A172 (cell line): Measurements from ENCODE around the gene FOXI1. TPM values are rescaled to one million over a fixed set of nuclear protein-coding genes. Genes with fewer than 3 reads are reported as not detected.

ENCODE experiments used
- DNase-seq: peaks from one replicate; pipeline ENCODE4 v3.0.0-alpha.2; 2015; ENCODE audit warnings: low spot score
- total RNA-seq: library from RNA; depleted of rRNA; stranded (reverse); fragments of >200 nt; shearing (Covaris generic); gene quantifications from 2 replicates; pipeline ENCODE4 v1.2.3, GENCODE V29; 2014; rRNA removed

Gene FOXI1
- total RNA-seq, 1 experiment from 2014 or later = not detected

- no peak for DNase-seq
These were observed 45.0 kb downstream of the FOXI1 start for GRCh38 chr5:170150713-170151096.

GRCh38 chr5:170151097-170151831, 45.6 kb downstream of the FOXI1 start:
- peak; percentile 100 for DNase-seq

GRCh38 chr5:170152767-170153166, 47.1 kb downstream of the FOXI1 start:
- no peak for DNase-seq

GRCh38 chr5:170154297-170154696, 48.6 kb downstream of the FOXI1 start:
- no peak for DNase-seq

GRCh38 chr5:170154744-170155143, 49.0 kb downstream of the FOXI1 start:
- no peak for DNase-seq

- DNase-seq = no peak
These were observed 50.1 kb downstream of the FOXI1 start for GRCh38 chr5:170155771-170156170.

- DNase-seq = peak; percentile 90
These were observed 53.5 kb downstream of the FOXI1 start for GRCh38 chr5:170159101-170159698.

Other genes starting within 250 kb of the FOXI1 start
- gene INSYN2B, start 125.4 kb upstream of the FOXI1 start, total RNA-seq = 15.6 and 16.3 TPM in 2 replicates
- gene C5orf58, start 127.1 kb downstream of the FOXI1 start, total RNA-seq = not detected in 2 replicates
- not detected in 2 replicates for gene LCP2, start 191.9 kb downstream of the FOXI1 start, total RNA-seq